Skeletal muscle cell (primary cell): ENCODE results near the gene GAB4.
"Not testable (repeated sequence)": the region's sequence is repeated elsewhere in the genome, so short reads cannot be mapped to it uniquely, and the experiment has no call there.

Source experiments
- DNase-seq: peaks from one replicate; pipeline ENCODE4 v3.0.0-alpha.2; 2010; ENCODE audit warnings: low read depth
- H3K4me3 ChIP-seq: 2 replicates; pipeline ENCODE4 v1.5.1; 2011; ENCODE audit warnings: low read depth, mild to moderate bottlenecking, control low read depth, low read length, moderate library complexity

The GAB4 gene

GRCh38 chr22:16922076-16922475 lies 85.9 kb downstream of the GAB4 start:
- H3K4me3 ChIP-seq = no peak overlapping the region
- DNase-seq = no peak

- peak; percentile 4 for DNase-seq
- no peak overlapping the region for H3K4me3 ChIP-seq
Measured at GRCh38 chr22:16917144-16918003, 90.6 kb downstream of the GAB4 start.

DNA sequence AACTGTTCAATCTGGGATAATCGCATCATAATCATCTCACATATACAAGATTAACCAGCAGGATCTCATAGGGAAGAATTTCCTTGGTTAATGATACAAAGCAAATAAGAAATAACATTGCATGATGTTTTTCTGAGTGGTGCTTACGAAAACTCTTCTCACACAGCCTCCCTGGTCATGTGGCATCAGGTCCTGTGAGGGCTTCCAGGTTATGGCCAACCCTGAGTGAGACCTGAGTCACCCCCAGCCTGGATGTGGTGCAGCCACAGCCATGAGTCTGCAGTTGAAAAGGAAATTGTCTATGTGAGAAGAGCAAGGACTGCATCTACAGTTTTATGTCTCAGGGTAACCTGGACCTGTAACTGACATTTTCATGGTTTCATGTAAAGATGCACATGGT lies 92.3 kb downstream of the GAB4 start:
- H3K4me3 ChIP-seq = no peak overlapping the region
- no peak for DNase-seq

GRCh38 chr22:16914911-16915310 lies 93.1 kb downstream of the GAB4 start:
- H3K4me3 ChIP-seq, DNase-seq: not testable (repeated sequence)

DNA sequence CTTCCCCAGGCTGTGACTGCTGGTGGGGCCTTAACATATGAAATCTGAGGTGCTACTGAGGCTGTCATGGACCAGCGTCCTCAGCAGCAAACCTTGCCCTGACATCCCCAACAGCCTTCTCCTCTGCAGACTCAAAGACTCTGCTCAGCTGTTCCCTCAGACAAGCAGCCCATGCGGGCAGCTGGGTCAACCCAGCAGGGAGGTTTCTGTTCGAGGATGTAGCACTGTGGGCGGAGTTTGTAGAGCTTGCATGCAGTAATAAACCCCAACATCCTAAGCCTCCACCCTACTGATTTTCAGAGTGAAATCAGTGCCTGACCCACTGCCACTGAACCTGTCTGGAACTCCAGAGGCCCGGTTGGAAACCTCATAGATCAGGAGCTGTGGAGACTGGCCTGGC lies 94.0 kb downstream of the GAB4 start:
- DNase-seq = no peak
- H3K4me3 ChIP-seq = no peak overlapping the region

- no peak overlapping the region for H3K4me3 ChIP-seq
- DNase-seq = no peak
Measured at GRCh38 chr22:16912281-16912680, 95.7 kb downstream of the GAB4 start.
